GM10248 (cell line): ENCODE measurements around the gene PCYT2.

Source experiments
- CTCF ChIA-PET: fragments of 300-600 bp; sonication (Branson Sonifier 250); formaldehyde crosslinking; extraction: SDS; loops from one replicate; lab custom pipeline; 2021; ENCODE audit warnings: antibody characterized with exemption; lab: Yijun Ruan, JAX
- POLR2A ChIA-PET: fragments of 350-650 bp; sonication (Branson Sonifier 250); formaldehyde crosslinking; extraction: SDS; loops from one replicate; lab custom pipeline; 2020; ENCODE audit warnings: antibody characterized with exemption; lab: Yijun Ruan, JAX
- DNase-seq: peaks from one replicate; pipeline ENCODE4 v3.0.0; 2012; ENCODE audit errors: extremely low spot score
- CTCF ChIP-seq: IDR thresholded peaks from 2 replicates; pipeline ENCODE4 v1.5.1; 2012; ENCODE audit warnings: mild to moderate bottlenecking, low read depth; ENCODE audit errors: extremely low read depth, missing control alignments, control extremely low read depth

The PCYT2 gene

DNA sequence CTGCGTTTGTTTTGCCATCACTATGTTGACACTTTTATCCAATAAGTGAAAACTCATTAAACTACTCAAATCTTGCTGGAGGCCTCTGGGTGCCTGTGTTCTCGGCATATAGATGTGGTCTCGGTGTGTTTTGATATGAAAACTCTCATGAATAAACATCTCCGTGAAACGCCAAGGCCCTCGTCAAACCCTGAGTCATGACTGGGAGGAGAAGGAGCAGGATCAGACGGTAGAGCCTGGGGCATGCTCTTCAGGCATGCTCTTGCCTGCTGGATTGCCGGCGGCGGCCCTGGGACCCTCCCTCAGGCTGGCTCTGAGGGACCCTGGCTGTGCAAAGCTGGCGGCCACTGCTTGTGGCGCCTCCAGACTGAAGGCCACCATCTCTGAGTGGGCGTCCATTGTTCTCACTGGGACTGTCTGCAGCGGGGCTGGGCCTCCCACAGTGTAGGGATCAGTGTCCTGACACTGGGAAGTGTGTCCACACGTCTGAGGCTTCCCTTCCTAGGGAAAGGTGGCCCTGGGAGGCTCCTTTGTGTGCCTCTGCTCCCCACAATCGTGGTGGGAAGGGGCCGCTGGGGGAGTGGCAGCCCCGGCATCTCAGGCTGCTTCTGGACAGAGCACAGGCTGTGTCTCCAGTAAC is 10.9 kb downstream of the PCYT2 start:
- ChIA-PET CTCF (no interaction called here), POLR2A (no interaction called here)
- no peak for DNase-seq
- no peak for TF ChIP-seq CTCF

DNA sequence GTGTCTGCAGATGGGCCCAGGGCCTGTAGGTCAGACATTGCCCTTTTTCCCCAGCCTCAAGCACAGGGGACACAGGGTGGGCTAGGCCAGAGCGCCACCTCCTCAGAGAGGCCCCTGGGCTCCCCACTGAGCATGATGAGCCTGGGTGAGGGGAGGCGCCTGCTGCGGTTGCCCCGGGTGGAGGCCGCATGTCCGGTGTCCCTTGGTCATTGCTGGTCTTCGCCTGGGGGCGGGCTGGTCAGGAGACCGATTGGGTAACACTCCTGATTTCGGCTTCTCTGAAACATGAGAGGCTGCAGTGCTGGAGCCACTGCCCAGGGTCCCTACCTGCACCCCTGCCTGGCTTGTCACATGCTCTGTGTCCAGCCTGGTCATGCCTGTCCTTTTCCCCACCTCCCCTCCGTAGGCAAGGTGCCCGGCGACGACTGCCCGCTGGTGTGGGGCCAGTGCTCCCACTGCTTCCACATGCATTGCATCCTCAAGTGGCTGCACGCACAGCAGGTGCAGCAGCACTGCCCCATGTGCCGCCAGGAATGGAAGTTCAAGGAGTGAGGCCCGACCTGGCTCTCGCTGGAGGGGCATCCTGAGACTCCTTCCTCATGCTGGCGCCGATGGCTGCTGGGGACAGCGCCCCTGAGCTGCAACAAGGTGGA is 11.6 kb downstream of the PCYT2 start:
- TF ChIP-seq CTCF = no peak
- CTCF ChIA-PET = no interaction called here
- POLR2A ChIA-PET = no interaction called here
- DNase-seq = no peak

GRCh38 chr17:81898885-81899284 is 12.3 kb downstream of the PCYT2 start:
- POLR2A ChIA-PET = interaction anchor here (0.6 kb wide), 1 partner anchor 228 kb away, joined by 4 read pairs; no protein-coding TSS in a partner anchor

DNA sequence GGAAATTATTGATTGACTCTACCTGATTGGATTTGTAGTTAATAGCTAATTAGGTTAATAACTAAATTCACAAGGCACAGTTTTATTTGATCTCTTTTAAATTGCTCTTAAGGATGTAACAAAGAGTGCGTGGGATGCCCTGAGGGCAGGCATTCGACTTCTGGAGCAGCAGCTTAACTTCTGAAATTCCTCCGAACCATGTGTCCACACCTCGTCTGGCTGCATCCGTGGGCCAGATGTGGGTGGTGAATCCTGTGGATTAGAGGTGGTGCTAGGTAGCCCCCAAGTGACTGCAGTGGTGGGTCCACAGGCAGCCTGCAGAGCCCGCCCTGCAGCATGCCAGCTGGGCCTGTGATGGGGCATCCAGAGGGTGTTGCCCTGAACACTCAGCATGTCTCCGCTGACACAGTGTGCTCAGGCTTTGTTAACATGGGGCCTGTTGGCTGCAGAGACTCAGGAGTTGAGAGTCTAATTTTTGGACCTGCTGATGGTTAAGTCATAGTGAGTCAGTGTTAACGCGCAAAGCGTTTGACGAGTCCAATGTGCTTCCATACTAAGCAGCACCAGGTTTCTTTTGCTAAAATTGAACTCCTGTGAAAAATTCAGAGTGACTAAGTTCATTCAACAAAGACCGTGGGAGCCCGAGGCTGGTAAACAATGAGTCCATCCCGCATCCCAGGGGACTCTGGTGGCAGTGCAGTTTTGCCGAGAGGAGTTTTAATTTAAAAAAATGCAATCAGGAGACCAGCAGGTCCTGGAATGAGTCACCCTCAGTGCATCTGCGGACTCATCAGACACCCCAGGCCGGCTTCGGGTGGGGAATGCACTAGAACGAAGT is 13.0 kb downstream of the PCYT2 start:
- CTCF ChIA-PET = interaction anchor here (1.0 to 1.3 kb wide), 4 partner anchors 11 to 29 kb away, joined by 3 to 5 read pairs (median 4); no protein-coding TSS in a partner anchor

More at GRCh38 chr17:81898885-81899284, 12.3 kb downstream of the PCYT2 start:
- no peak for DNase-seq
- no peak for TF ChIP-seq CTCF
- CTCF ChIA-PET = no interaction called here

DNA sequence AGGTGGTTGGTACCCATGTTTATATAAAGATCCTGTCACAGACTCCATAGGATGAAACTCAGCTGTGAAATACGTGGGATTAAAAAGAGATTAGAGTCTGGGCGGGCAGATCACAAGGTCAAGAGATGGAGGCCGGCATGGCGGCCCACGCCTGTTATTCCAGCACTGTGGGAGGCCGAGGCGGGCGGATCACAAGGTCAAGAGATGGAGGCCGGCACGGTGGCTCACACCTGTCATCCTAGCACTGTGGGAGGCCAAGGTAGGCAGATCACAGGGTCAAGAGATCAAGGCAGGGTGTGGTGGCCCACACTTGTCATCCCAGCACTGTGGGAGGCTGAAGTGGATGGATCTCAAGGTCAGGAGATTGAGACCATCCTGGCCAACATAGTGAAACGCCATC is 15.8 kb downstream of the PCYT2 start:
- ChIA-PET CTCF (interaction anchor here (1.3 kb wide), 1 partner anchor 9 kb away, joined by 3 read pairs; no protein-coding TSS in a partner anchor), POLR2A (no interaction called here)
- DNase-seq = no peak
- no peak for TF ChIP-seq CTCF

More for the DNA sequence above, 13.0 kb downstream of the PCYT2 start:
- no peak for DNase-seq
- POLR2A ChIA-PET = interaction anchor here (0.6 kb wide), 1 partner anchor 227 kb away, joined by 4 read pairs; no protein-coding TSS in a partner anchor
- no peak for TF ChIP-seq CTCF

DNA sequence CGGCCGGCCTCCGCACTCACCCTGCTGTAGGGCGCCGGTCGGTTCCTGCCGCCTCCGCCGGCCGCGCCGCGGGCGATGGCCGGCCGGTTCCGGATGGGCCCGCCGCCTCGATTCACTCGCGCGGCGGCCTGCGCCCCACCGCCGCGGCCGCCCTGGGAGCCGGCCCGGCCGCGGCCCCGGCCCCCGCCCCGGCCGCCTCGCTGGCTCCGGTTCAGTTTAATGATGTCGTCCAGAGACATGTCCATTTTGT is 20.0 kb downstream of the PCYT2 start:
- DNase-seq = no peak
- TF ChIP-seq CTCF = no peak
- POLR2A ChIA-PET = no interaction called here
- CTCF ChIA-PET = no interaction called here
